Duodenal mucosa (tissue), 2 donors: ENCODE data around the gene CCDC39.

Source experiments
- H3K27ac ChIP-seq: one replicate; pipeline ENCODE4 v1.7.0; 2013; ENCODE audit warnings: low read depth, low read length
- H3K27me3 ChIP-seq, 2 donors: one replicate each; pipeline ENCODE4 v1.7.0; 2013; ENCODE audit warnings: low read length in 2 of 2, control low read depth in 1 of 2; ENCODE audit not compliant: insufficient read depth in 2 of 2, control insufficient read depth in 1 of 2
- H3K36me3 ChIP-seq, 2 donors: one replicate each; pipeline ENCODE4 v1.7.0; 2013; ENCODE audit warnings: low read length in 2 of 2, control low read depth in 1 of 2; ENCODE audit not compliant: insufficient read depth in 2 of 2, control insufficient read depth in 1 of 2
- H3K4me1 ChIP-seq, 2 donors: one replicate each; pipeline ENCODE4 v1.7.0; 2013; ENCODE audit warnings: low read length in 2 of 2, control low read depth in 1 of 2; ENCODE audit not compliant: insufficient read depth in 2 of 2, control insufficient read depth in 1 of 2
- H3K4me3 ChIP-seq, 2 donors: one replicate each; pipeline ENCODE4 v1.7.0; 2013; ENCODE audit warnings: low read length in 2 of 2, low read depth in 1 of 2
- H3K9ac ChIP-seq, 2 donors: one replicate each; pipeline ENCODE4 v1.7.0; 2013; ENCODE audit warnings: low read length in 2 of 2, low read depth in 1 of 2
- H3K9me3 ChIP-seq, 2 donors: one replicate each; pipeline ENCODE4 v1.7.0; 2013; ENCODE audit warnings: low read length in 2 of 2, control low read depth in 1 of 2; ENCODE audit not compliant: control insufficient read depth in 1 of 2

CCDC39 gene

DNA sequence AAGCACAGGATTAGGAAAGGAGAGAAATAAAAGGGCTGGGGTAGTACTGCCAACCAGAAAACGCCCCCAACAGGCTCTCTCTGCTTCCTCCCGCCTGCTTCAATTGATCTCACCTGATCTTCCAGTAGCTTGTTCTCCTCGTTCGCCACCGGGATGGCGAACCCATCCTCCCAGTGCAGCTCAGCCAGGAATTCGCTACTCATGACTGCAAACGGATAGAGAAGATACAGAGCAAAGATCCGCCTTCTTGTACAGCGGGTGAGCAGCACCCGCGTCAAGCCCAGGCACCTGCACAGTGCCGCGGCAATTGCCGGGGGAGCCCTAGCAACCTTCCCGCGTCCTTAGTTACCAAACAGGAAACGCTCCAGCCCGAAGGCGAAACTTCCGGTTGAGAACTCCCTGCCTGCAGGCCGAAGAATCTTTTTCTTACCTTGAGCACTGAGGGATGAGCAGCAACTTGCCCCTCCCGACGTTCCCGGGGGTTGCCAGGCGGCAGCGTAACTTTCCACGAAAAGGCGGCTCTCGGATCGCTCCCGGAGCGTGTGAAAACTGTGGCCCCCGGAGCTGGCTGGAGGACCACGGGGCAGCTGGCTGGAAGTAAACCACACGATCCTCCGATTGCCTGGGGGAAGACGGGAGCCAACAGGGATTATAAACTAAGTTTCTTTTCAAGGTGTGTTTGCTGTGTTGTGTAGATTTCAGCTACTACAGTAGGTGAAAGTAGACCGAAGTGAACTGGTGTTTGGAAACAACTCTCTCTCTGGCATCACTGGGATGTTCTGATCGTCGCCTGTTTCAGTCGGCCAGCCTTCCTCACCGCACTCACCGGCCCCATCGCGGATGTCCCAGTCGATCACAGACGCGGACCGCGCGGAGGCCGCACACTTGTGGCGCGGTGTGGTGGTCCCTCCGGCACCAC lies at the start of gene CCDC39:
Gene CCDC39, minus strand, starts transcription at position 312 of the 919 bp plus-strand sequence. Its CDS starts 109 bp downstream, at position 203.
- Histone ChIP-seq H3K9me3 (no peaks in the 10 kb centered on the region), H3K27ac (no peak within 1 kb of the TSS), H3K9ac (peak within 1 kb of the TSS in 1 of 2 donors; percentile 18), H3K36me3 (no peaks in the 10 kb centered on the region), H3K4me1 (peaks cover 5 to 11% of the 10 kb centered on the region in 2 donors), H3K27me3 (peaks cover 13 to 15% of the 10 kb centered on the region in 2 donors), H3K4me3 (peak within 1 kb of the TSS; percentile 79)

- Histone ChIP-seq H3K36me3 (no peaks in the 10 kb centered on the region), H3K4me1 (no peaks in the 10 kb centered on the region), H3K4me3 (no peak overlapping the region), H3K27ac (no peak overlapping the region), H3K9me3 (no peaks in the 10 kb centered on the region), H3K9ac (no peak overlapping the region), H3K27me3 (no peaks in the 10 kb centered on the region)
These were observed 40.7 kb upstream of the CCDC39 start for GRCh38 chr3:180720012-180720411.

DNA sequence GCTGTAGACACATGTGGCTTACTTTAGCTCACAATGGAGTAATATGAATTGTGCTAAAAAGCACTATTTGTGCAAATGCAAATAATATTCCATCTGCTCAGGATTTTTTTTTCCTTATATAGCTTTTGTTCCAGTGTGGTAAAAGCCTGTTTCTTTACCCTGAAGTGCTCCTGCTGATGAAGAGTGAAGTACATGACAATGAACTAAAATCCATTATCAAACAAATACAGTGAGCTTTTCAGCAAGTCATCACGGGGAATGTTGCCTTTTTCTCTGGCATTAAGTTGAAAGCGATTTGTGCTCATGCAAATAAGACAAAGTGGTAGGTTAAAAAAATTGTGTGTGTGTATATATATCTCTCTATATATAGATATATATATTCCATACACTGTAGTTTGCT lies 28.6 kb upstream of the CCDC39 start:
- no peak overlapping the region for H3K9ac ChIP-seq
- no peaks in the 10 kb centered on the region for H3K4me1 ChIP-seq
- H3K4me3 ChIP-seq: no peak overlapping the region
- H3K36me3 ChIP-seq: no peaks in the 10 kb centered on the region
- no peak overlapping the region for H3K27ac ChIP-seq
- H3K9me3 ChIP-seq: no peaks in the 10 kb centered on the region
- no peaks in the 10 kb centered on the region for H3K27me3 ChIP-seq

GRCh38 chr3:180705619-180706018 lies 26.3 kb upstream of the CCDC39 start:
- Histone ChIP-seq H3K9ac (no peak overlapping the region), H3K27me3 (no peaks in the 10 kb centered on the region), H3K36me3 (no peaks in the 10 kb centered on the region), H3K4me1 (no peaks in the 10 kb centered on the region), H3K4me3 (no peak overlapping the region), H3K9me3 (no peaks in the 10 kb centered on the region), H3K27ac (no peak overlapping the region)

DNA sequence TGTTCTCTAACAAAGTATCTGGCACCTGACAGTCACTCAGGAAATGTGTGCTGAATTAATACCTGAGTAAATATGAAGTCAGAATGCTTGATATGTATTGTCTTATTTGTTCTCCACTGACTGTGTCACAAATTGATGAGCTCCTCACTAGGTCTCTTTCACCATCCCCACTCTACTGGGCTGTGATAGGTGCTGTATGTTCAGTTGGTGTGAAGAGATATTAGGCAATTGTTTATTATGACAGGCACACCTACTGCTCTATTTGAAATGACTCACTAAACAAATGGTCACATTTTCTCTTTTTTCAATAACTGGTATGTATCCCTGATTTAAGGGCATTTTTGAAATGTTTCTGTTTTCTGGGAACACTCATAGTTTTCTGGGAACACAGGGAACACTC lies 25.2 kb upstream of the CCDC39 start:
- Histone ChIP-seq H3K36me3 (no peaks in the 10 kb centered on the region), H3K27ac (no peak overlapping the region), H3K27me3 (no peaks in the 10 kb centered on the region), H3K4me3 (no peak overlapping the region), H3K9ac (no peak overlapping the region), H3K4me1 (no peaks in the 10 kb centered on the region), H3K9me3 (no peaks in the 10 kb centered on the region)

DNA sequence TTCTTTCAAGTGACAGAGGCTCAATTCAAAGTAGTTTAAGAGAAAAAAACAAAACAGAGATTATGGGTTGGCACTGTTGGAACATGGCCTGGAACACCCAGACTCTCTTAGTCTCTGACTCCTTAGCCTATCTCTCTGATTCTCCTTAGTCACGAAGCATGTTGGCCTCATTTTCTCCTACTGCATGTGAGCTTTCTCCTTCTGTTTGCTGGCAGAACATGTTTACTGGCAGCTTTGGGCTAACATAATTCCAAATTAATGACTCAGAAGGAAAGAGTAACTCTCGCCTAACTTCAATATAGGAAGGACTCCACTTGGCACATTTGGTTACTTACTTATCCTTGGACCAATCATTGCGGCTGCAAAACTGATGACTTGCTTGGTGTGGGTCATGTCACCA lies 21.7 kb upstream of the CCDC39 start:
- no peaks in the 10 kb centered on the region for H3K36me3 ChIP-seq
- H3K27ac ChIP-seq: no peak overlapping the region
- no peaks in the 10 kb centered on the region for H3K27me3 ChIP-seq
- H3K9ac ChIP-seq: no peak overlapping the region
- no peaks in the 10 kb centered on the region for H3K4me1 ChIP-seq
- no peaks in the 10 kb centered on the region for H3K9me3 ChIP-seq
- no peak overlapping the region for H3K4me3 ChIP-seq

DNA sequence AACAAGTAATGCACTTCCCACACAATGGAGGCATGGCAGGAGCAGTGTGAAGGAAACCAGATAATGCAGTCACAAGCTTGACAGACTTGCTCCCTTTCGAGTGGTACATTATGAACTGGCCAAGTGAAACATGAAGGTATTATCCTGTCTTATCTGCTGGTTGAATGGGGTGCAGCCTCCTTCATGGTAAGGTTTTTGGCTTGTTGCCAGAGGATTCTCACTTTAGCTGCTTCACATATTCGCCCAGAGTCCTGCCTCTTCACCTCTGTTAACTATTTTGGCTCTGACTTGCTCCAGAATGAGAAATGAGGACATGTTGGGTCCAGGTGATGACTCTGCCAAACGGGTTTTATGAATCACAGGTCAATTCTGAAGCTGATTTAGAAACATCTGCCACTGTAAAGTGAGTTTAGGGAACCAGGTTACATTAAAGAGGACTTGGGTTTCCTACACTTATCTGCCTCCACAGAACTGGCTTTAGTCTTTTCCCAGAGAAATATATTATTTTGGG lies 19.5 kb upstream of the CCDC39 start:
- no peaks in the 10 kb centered on the region for H3K36me3 ChIP-seq
- H3K27ac ChIP-seq: no peak overlapping the region
- H3K9me3 ChIP-seq: no peaks in the 10 kb centered on the region
- H3K9ac ChIP-seq: no peak overlapping the region
- H3K4me1 ChIP-seq: no peaks in the 10 kb centered on the region
- H3K4me3 ChIP-seq: no peak overlapping the region
- H3K27me3 ChIP-seq: no peaks in the 10 kb centered on the region

DNA sequence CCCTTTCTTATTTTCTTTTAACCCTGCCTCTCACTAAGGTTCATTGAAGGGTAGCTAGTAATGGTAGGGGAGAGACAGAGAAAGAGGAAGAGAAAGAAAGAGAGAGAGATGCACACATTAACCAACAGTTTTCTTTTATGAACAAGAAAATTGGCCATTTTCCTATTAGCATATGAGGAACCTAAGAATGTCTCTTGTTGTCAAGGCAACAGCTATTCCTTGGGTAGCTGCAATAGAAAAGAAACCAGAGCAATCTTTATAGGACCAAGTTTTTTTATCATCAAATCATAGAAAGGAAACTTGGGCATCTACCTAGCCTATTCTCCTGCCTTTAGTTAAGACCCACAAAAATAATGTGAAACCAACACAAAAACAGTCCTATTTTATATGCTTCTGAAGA lies 15.0 kb upstream of the CCDC39 start:
- H3K4me1 ChIP-seq: no peaks in the 10 kb centered on the region
- H3K9me3 ChIP-seq: no peaks in the 10 kb centered on the region

DNA sequence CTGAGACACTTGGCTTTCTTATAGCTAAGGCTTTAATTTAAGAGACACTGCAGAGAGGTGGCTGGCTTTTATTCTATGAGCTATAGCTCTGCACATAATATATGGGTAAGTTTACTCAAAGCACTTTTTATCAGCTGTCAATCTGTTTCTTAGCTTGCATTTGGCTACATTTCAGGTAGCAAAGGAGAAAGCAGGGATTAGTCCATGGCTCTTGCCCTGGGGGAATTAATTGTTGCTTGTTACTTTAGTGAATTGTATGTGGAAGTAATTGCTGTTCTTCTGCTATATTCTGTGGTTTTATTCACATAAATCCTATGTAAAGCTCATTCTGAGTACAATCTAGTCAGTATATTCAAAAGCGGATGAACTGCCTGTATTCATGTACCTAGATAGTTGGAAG lies 14.4 kb upstream of the CCDC39 start:
- H3K9ac ChIP-seq: no peak overlapping the region
- no peaks in the 10 kb centered on the region for H3K27me3 ChIP-seq
- no peak overlapping the region for H3K4me3 ChIP-seq
- H3K9me3 ChIP-seq: no peaks in the 10 kb centered on the region
- no peaks in the 10 kb centered on the region for H3K4me1 ChIP-seq
- H3K36me3 ChIP-seq: no peaks in the 10 kb centered on the region
- H3K27ac ChIP-seq: no peak overlapping the region

More for the DNA sequence above, 15.0 kb upstream of the CCDC39 start:
- Histone ChIP-seq H3K4me3 (no peak overlapping the region), H3K9ac (no peak overlapping the region), H3K36me3 (no peaks in the 10 kb centered on the region), H3K27ac (no peak overlapping the region), H3K27me3 (no peaks in the 10 kb centered on the region)

DNA sequence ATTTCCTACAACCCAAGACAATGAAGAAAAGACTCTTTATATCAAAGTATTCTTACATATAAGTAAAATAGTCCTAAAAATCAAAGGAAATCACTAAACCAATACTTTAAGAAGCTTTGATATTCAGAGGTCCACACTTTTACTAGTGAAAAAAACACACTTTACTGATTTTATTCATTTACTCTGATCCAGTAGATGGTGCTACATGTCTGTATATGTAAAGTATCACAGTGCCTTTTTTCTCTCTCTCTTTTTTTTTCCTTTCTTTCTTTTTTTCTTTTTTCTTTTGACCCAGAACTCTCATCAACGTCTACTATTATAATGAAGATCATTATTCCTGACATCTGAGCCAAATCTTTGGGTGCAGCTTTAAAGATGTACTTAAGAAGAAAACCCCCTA lies 10.8 kb upstream of the CCDC39 start:
- no peaks in the 10 kb centered on the region for H3K36me3 ChIP-seq
- H3K27ac ChIP-seq: no peak overlapping the region
- H3K27me3 ChIP-seq: no peaks in the 10 kb centered on the region
- H3K4me3 ChIP-seq: no peak overlapping the region
- H3K4me1 ChIP-seq: no peaks in the 10 kb centered on the region
- no peak overlapping the region for H3K9ac ChIP-seq
- H3K9me3 ChIP-seq: no peaks in the 10 kb centered on the region
